ENCODE results near the gene ABI3BP.

Gene ABI3BP

DNA sequence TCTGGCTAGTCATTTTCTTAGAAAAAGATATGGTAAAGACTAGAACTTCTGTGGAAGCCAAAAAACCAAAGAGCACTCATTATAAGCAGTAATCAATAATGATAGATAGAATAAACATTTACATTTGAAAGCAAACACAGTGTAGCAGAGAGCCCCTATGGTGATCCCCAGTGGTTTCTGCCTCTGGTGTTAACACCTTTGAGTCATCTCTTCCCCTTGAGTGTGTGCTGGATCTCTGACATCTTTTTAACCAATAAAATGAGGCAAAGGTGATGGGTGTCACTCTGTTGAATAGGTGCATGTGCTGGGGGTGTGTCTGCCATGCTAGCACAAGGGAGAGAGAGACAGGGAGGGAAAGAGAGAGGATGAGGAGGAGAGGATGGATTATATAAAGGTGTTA lies 162.3 kb downstream of the ABI3BP start:
- no peak for DNase-seq

GRCh38 chr3:100825574-100825973 lies 167.6 kb downstream of the ABI3BP start:
- no peak for DNase-seq

DNA sequence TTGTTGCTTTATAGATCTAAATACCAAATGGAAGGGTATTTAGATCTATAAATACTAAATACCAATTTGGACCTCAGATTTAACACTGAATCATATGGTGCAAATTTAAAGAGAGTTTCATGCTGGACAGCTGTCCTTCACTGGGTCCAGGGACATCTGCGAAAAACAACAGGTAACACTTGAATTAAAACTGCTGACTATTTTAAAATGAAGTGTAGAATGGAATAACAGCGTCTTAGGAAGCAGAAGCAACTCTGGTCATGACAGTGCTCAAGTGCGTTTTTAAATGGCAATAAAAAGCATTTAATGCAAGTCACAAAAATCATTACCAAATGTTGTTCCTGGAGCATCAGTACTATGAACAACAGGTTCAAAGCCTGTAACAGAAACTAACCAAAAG lies 177.6 kb downstream of the ABI3BP start:
- no peak for DNase-seq

- no peak for DNase-seq
Measured at GRCh38 chr3:100813828-100814227, 179.4 kb downstream of the ABI3BP start.

DNA sequence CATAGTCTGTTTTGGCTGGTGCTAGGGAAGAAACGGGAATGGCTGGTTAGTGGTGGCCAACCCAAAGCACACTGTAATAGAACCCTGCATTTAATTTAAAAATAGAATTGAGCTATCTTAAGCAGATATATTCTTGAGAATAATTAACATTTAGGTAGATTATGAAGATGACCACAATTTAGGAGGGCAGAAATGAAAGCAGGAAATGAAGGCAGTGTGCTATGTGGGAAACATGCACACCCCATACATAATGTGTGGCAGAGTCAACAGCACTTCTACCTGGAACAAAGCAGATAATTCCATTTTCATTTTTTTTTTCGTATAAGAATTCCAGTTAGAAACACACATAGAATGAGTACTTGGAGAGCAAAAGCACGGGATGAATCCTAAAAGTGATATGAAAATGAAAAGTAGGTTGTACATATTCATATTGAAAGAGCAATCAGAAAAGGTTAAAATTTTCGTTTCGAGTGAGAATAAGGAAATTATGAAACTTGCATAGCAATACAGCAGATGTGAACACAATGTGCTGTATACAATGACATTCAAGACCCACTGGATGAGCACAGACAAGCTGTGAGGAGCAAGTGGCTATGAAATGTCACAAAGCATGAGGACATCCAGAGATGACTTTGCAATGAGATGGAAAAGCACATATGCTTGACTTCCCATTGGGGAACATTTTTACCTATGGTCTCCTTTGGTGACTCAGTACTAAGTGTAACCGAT lies 181.3 kb downstream of the ABI3BP start:
- no peak for DNase-seq

DNA sequence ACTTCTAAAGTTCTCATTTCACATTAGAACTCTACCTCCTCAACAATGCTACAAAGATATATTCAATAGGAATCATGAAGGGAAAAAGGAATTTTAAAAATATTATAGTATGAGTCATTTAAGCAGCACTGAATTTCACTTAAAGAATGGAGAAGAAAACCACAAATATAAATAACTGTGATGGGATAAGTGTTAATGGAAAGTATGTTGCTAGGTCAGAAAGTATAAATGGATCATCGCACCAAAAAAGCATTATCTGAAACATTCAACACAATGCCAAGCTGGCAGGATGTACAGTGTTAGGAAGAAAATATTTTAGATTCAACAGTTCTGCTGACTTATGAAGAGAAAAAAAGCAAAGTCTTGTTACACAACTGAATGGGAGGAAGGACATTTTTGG lies 182.6 kb downstream of the ABI3BP start:
- no peak for DNase-seq

GRCh38 chr3:100804631-100805030 lies 188.6 kb downstream of the ABI3BP start:
- DNase-seq = no peak

GRCh38 chr3:100803711-100804110 lies 189.5 kb downstream of the ABI3BP start:
- no peak for DNase-seq

DNA sequence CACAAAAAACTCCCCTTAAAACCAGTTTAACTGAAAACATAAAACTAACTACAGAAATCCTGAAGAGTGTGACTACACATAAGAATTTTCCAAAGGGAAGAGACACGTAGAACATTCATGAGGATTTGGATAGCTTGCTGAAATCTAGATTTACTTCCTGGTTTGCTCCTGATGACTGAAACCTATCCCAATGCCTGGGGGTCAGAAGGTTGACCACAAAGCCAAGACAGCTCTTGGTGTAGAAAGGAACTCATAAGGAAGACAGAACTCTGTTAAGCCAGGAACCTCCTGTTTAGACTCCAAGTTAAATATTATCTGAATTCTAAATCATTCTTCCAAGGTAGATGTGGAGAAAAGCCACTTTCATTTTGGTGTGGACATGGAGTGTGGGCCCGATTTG lies 191.1 kb downstream of the ABI3BP start:
- no peak for DNase-seq

DNA sequence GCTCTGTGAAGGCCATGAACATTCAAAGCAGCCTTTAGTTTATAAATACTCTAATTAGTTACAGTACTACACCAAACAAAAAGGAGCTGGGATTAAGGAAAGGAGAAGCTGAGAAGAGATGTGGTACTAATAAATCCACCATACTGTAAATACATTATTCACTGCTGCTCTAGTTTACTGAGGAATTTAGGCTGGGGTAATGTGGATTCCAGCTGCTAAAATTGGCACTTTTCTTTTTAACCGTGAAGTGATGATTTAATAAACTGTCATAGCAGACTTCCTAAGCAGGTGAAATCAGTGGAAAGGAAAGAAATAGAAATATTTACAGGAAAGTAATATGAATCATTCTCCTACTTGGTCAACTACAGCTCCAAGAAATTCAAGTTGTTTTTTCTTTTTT lies 195.2 kb downstream of the ABI3BP start:
- DNase-seq = no peak

DNA sequence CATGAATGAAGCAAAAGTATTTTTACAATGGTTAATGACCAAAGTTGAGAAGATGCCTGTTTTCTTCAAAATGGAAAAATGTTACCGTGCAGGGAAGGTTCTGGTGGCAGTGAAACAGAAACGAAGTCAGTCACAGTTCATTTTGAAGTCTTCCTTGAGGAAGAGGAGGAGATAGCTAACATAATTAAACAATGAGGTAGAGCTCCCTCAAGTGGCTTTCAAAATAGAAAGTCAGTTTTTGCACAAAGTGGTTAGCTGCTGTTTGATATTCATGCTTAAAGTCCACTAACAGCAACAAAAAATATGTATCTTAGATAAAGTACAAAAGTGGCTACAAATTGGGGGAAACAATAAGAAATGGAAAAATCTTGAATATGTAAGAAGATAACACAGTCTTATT lies 196.7 kb downstream of the ABI3BP start:
- no peak for DNase-seq

DNA sequence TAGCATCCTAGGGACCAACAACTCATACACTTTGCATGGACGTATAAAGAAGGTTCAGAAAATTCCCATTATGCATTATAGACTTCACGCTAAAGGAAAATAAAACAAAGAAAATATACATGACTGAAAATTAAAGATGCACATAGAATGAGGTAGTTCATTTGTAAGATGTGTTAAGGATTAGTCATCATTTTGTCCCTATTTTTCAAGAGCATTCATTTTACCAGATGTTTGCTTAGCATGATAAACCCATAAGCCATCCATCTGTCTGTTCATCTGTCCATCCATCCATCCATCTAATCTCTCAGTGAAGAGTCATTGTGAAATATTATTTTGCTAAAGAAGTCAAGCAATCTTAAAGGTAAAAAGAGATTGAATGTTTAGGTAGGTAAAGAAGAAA lies 203.6 kb downstream of the ABI3BP start:
- DNase-seq = no peak

DNA sequence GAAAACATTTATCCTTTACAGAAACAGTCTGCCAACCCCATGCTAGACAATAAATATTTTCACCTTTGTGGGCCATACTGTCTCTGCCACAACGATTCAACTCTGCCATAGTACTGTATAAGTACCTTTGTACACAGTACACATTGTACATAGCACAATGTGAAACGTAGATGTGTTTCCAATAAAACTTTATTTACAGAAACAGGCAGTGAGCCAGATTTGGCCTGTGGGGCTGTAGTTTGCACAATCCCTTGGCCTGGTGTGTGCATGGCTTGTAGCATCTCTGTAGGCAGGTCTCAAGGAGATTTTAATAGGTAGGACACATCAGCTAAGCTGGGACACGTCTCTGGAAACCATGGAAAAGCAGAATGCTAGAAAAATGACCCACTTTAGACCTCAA lies 209.6 kb downstream of the ABI3BP start:
- no peak for DNase-seq

GRCh38 chr3:100782906-100783305 lies 210.3 kb downstream of the ABI3BP start:
- no peak for DNase-seq

DNA sequence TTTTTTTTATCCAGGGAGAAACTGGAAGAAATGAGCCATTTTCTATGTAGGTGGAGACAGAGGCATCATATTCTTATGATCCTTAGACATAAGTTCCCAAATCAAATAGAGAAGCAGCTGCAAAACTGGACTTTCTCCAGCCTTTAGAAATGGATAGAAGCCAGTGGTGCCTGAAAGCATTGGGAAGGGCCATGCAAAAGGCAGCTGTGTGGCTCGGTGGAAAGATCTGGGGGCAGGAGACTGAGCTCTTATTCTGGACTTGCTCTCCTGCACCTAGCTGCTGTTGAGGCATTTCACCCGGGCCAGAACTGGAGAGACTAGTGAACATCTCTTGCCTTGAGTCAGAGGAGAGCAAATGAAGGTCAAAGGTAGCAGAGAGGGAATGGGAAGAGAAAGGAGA lies 210.9 kb downstream of the ABI3BP start:
- no peak for DNase-seq

GRCh38 chr3:100781301-100781700 lies 211.9 kb downstream of the ABI3BP start:
- no peak for DNase-seq

GRCh38 chr3:100780071-100780622 lies 213.1 kb downstream of the ABI3BP start:
- no peak for DNase-seq

GRCh38 chr3:100779480-100779879 lies 213.7 kb downstream of the ABI3BP start:
- no peak for DNase-seq

DNA sequence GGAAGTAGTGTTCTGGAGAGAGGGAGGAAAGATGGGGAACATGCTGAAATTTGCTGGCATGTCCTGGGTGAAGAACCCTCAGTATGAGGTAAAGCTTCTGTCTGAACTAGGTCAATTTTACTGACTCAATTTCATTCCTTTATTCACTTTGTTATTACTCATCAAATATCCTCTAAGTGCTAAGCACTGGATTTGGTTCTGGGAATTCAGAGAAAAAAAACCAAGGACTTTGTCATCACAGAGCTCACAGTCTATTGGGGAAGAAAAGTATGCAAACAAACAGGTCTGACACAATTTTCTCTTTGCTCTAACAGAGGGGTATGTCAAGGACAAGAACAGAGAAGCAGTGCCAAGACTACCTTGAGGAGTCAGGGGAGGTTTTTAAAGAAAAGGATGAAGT lies 215.9 kb downstream of the ABI3BP start:
- DNase-seq = no peak

- no peak for DNase-seq
Measured at GRCh38 chr3:100776746-100777145, 216.5 kb downstream of the ABI3BP start.

GRCh38 chr3:100776097-100776729 lies 217.0 kb downstream of the ABI3BP start:
- no peak for DNase-seq

- no peak for DNase-seq
Measured at GRCh38 chr3:100775669-100776068, 217.6 kb downstream of the ABI3BP start.

DNA sequence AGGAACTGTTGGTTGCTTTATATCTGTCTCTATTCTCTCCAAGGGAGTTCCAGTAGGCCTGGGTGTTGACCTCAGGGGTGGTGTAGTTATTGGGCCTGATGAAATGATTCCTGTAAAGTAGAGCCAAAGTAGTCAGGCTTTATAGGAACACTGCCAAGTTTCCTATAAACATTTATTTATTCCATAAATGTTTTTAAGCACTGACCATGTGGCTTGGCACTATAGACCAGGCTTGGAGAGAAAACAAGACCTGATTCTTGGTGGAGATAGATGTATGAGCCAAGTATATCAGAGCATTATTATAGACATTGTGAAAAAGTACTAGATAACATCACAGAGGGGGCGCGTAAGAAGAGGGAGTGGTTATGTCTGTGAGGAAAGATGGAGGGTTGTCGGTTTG lies 218.0 kb downstream of the ABI3BP start:
- no peak for DNase-seq

- no peak for DNase-seq
Measured at GRCh38 chr3:100769693-100770092, 223.5 kb downstream of the ABI3BP start.

DNA sequence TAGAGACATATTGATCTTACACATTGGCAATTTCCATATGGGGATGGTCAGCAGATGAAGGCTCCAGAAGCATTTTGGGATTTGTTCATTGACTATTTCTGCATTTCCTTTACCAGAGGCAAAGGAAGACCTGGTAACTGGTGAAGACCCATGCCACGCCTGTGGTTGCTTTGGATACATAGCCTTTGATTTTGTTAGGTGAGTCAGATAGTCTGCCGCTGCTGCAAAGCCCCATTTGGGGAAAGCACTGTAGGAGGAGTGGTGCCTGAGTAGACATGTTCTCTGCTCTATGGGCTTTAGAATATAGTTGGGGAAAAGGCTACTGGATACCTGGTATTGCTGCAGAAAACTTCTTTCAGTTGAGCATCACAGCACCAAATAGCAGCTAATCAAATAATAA lies 227.2 kb downstream of the ABI3BP start:
- DNase-seq = no peak

Data from stimulated activated CD8-positive, alpha-beta memory T cell treated with anti-CD3 and anti-CD28 coated beads, Interleukin-4, amount 100 ng/mL, for 48 hours (primary cell).